HG02588 (cell line): ENCODE measurements around the gene TBC1D22A.
"Not testable (repeated sequence)": the region's sequence is repeated elsewhere in the genome, so short reads cannot be mapped to it uniquely, and the experiment has no call there.

Experiments
- ATAC-seq: cut with Tn5 transposase; IDR thresholded peaks from one replicate; pipeline ENCODE4 v1.9.1; 2021; ENCODE audit warnings: mild to moderate bottlenecking, moderate library complexity; ENCODE audit not compliant: unreplicated experiment

The TBC1D22A gene

DNA sequence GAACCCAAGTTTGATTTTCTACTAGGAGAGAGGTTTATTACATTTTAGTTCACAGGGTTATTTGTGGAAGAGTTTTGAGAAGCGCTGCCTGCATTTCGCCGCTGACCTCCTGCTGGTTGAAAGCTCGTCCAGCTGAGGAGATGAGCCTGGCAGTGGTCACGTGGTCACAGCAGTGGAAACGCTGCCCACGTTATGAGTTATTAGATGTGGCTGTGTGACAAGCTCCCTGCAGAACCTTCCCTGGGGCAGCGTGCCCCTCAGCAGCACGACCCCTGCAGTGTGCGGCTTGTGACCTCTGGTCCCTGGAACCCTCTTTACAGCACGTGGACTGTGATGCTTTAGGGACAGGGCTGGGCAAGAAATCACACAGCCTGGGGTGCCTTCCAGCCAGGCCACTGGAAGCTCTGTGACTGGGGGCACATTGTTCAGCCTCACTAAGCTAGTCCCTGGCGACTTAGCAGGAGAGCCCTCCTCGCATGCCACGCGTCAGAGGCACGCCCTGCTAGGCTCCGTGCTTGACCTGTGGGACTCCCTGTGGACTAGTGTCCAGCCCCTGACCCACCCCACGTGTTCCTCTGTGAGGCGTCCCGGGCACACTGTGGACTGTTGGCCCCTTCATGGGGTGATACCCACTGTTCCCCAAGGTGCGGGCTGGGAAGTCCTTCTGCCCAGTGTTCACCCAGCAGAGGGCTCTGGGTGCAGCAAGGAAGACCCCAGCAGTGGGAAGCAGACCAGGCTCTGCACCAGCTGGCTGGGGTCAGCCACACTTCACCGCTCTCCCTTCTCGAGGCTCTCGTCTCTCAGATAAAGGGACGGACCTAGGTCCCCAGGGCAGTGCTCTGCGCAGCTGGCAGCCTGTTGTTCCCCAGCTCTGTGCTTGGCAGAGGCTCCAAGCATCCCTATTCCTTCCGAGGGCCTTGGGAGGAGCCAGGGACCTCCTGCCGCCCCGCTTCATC lies 349.5 kb downstream of the TBC1D22A start:
- no peak for ATAC-seq

DNA sequence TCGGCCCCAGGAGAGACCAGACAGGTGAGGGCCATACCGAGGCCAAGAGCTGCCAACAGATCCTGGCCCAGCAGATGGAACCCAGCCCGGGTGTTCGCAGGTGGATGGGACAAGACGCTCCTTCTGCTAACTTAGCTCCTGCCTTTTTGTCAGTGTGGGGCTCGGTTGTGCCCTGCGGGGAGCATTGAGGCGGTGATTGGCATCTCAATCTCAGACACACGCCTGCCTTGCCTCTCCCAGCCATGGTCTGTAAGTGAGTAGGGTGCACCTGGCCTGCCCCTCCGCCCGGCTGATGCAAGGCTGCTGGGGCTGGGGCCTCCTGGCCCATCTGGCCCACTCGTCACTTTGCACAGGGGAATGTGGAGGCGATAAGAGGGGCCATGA lies 350.1 kb downstream of the TBC1D22A start:
- no peak for ATAC-seq

DNA sequence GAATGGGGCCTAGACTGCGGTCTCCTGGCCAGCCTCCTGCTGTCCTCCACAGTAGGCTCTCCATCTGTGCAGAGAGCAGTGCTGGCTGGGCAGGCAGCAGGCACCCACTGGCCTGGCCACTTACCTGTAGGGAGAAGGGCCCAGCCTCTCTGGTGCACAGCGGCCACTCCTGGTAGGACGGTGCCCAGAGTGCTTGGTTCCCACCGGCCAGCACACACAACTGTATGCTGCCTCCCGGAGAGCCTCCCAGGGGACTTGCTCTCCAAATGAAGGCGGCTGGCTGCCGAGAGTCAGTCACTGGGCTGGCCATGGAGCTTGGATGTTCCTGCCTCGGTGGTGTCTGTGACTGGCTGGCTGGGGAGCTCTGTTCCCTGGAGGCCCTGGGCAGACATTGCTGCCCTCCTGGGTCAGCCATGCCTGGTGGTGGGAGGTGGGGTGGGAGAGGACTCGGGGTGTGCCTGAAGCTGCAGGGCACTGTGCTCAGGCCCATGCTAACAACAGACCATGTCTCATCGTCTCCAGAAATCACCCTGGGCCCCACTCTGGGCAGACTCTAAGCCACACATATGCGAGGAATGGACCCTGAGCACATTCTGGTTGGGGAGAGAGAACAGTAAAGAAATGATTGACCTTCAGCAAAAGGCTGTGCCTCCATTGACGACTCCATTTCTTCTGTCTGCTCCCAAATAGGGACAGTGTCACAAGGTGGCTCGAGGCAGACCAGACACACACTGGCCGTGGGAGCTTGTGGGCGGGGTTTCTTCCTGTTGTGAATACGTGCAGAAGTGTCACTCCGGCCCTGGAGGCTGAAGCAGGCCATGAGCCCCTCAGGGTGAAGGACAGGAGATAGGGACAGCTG lies 350.8 kb downstream of the TBC1D22A start:
- ATAC-seq = no peak

DNA sequence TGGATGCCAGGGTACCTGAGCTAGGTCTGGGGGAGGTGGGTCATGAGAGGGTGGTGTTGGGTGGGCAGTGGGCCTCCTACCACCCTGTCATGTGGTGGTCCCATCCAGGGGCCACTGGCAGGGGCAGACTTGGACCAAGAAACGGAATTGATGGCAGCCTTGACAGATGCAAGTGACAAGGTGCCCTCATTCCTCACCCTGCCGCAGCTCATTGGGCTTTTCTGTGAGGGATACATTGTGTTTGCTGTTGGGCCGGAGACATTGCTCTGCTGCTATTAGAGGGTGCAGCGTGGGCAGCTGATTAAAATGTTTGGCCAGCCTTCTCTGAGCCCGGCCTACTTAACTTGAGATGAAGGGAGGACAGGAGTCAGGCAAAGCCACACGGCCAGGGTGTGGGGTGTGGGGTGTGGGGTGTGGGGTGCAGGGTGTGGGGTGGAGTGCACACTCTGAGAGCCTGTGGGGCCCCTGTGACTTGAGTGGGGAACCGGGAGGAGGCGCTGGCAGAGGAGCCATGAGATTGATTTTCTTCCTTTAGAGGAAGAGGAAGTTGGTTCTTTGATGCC lies 351.5 kb downstream of the TBC1D22A start:
- no peak for ATAC-seq

DNA sequence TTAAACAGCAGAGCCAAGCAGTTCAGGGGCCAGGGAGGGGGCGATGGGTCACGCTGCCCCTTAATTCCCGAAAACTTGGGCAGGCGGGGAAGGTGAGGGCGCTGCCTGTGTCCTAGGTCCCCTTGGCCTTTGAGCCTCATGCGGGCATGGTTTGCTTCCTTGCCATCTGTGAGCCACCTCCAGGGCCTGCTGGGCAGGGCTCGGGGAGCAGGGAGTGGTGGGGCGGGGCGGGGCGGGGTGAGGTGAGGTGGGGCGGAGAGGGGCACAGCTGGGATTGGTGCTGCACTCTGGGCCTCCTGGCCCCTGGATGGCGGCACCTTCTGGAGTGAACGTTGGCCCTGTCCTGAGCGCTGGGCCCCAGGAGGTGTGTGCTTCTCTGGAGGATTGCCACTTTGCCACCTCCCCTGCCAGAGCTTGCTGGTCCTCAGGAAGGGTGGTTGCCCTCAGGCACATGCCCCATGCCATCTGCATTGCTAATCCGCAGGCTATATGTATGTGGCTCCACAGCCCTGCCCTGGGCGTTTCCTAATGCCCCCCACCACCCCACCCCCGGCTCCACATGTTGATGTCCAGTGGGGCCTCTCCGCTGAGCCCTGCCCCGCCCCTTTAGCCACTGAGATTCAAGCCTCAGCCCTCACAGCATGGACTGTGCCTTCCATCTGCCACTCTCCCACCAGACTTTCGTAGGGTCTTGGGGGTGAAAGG lies 352.5 kb downstream of the TBC1D22A start:
- ATAC-seq = no peak

DNA sequence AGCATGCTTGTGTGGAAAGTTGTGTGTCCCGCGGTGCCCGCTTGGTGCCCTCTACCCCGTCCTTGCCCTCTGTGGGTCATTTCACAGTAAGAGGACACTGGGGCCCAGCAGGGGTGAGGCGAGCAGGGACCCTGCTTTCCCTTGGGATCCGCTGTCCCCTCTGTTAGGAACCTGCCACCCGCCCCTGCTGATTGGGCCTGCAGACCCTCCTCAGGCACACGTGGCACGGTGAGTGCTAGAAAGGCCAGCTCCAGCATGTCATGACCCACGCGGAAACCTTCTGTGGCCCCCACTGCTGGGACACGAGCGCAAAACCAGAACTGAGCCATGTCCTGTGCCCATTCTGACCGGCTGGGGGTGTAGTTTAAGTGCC lies 353.1 kb downstream of the TBC1D22A start:
- no peak for ATAC-seq

DNA sequence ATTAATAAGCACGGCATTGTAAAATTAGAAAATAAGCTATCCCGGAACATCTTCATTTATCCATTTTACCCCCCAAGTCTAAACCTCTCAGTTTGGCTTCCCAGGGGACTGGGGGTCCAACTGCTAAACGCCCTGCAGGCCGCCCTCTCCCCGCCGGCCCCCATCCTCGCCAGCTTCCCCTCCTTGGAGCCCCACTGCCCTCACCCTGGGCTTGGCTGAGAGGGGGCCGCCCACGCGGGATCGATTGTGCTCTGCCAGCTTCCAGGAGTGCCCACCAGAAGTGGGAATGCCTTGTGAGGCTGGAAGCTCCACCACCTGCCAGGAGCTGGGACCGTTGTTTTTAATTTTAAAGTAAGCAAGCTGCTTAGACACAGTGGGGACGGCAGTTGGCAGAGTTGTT lies 353.5 kb downstream of the TBC1D22A start:
- ATAC-seq = no peak

DNA sequence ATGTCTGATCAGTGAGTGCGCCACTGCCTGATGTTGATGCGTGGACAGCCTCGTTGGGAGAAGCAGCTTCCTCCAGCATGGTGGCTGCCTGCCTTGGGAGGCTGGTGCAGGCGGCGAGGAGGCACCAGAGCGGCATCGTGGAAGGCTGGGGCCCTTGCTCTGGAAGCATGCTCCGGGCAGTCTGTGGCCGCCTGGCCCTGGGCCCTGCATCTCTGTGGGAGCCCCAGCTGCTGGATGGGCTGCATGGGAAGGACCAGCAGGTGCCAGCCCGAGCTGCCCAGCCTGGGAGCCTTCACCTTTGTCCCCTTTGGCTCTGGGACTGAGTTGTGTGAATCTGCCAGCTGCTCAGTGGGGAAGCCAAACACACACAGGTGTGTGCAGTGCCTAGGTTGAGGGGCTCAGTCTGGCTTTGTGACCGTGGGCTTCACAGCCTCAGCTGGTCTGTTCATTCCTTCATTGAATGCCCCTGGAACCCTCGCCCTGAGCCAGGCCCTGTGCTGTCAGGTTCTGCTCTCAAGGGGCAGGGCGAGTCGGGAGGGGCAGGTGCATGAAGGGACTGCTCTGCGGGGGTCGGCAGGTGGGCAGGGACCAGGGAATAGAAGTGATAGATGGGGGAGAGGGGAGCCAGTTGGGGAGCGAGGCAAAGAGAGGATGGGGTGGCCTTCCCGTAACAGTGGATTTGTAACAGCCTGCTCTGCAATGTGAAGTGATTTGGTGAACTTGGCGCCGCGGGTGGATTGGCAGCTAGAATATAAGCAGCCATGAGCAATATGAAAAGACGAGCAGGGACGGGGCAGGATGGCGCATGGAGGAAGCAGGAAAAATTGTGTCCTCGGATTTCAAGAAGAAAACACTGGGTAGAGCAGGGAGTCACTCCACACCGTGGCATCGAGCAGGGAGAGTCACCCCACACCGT lies 354.2 kb downstream of the TBC1D22A start:
- no peak for ATAC-seq

DNA sequence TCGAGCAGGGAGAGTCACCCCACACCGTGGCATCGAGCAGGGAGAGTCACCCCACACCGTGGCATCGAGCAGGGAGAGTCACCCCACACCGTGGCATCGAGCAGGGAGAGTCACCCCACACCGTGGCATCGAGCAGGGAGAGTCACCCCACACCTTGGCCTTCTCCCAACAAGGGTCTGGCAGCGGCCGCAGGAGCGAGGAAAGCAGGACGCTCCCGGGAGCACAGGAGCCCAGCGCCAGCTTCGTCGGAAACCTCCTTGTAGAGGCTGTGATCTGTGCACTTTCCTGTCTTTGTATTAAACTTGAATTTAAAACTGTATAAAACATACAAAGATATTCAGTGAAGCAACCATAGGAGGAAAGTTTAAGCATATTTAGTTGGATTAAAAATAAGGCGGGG lies 355.0 kb downstream of the TBC1D22A start:
- not testable (repeated sequence) for ATAC-seq

DNA sequence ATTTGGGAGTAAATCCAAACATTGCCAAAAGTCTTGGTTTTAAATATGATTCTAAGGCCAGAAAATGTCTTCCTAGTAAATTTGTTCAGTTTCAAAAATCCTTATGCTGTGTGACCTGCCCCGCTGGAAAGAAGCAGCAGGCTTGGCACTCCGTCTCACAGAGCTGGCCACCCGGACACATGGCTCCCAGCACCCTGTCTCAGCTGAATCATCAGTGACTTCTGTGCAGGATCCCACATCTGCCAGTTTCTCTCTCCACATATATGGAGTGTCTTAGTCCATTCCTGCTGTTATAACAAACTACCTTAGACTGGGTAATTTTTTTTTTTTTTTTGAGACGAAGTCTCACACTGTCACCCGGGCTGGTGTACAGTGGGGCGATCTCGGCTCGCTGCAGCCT lies 356.7 kb downstream of the TBC1D22A start:
- ATAC-seq = no peak

DNA sequence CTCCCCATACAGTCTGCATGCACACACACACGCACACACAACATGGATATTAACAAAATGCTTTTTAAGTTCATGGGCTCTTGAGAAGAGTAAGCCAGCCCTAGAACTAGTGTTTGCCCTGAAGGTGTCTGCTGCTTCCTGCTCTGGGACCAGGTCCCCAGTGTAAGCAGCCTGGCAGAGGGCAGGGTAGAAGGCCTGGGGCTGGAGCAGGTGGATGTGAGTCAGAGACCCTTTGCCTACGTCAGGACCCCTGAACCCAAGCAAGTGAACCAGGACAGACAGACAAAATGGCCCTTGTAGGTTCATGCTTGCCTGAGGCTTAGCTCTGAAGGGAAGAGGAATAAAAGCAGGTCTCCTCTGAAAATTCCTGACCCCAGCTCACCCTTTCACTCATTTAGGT lies 357.9 kb downstream of the TBC1D22A start:
- no peak for ATAC-seq

DNA sequence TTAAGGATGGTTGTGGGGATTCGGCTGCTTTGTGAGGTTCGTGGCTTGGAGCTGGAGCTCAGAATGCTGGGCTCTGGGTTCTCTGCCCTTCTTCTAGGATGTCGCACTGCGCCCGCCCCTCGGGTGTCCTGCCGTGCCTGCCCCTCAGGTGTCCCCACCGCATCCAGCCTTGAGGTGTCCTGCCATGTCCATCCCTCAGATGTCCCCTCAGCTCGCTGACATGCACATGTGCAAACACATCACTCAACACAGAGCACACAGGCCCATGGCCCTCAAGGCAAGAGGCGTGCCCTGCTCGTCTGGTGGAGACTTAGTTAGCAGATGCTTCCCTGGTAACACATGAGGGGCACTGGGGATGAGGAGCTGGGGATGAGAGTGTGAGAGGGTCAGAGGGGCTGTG lies 359.3 kb downstream of the TBC1D22A start:
- ATAC-seq = no peak

DNA sequence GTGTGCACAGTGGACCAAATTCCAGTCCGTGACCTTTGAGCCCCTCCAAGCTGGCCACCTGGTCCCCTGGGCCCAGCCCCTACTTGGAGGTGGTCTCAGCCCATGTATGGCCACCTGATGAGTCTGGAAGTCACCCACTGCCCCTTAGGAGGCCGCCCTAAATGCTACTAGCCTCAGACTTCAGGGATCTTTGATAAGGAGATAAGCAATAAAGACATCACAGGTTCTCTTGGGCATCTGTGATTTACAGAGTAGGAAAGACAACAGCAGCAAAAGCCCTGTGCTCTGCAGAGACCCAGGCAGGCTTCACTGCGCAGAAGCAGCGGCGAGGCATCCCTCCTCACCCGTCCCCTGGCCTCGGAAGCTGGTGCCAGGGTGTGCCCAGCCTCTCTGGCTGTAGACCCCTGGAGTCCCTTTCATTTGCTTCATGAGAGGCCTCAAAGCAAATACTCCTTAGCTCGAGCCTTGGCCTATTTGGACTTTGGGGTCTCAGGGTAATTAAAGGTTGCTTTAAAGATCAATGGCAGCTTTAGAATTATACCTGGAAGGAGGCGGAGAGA lies 360.1 kb downstream of the TBC1D22A start:
- ATAC-seq = no peak

DNA sequence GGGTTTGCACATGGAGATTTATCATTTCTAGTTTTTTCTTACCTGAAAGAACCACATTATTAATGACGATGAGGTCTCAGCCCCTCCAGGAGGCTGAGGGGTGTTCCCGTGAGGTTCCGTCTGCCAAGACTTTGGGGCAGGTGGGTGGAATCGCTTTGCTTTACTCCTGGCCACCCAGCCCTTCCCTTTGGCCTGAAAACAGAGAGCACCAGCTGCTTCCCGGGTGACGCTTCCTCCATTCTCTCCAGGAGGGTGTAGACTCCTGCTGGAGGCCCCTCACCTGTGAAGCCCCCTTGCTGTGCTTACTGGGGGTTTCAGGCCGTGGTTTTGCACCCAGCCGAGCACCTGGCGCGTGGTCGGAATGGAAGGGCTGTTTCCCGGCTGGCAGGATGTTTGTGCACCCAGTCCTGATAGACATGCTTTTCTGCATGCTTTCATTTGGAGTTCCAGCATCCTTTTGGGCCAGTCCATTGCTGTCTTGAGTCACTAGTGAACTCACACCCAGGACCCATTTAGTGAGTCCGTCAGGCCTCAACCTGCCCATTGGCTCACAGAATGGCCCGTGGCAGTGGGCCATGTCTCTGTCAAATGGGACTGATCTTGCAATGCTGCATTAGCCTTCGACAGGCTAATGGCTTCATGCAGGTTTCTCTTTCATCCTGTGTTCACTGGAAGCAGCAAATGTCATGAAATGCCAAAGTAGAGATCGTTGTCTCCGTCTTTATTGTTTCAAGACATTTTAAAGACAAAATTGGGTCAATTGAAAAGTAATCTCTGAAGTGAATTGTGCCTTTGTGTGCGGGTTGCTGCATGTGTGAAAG lies 360.8 kb downstream of the TBC1D22A start:
- no peak for ATAC-seq

DNA sequence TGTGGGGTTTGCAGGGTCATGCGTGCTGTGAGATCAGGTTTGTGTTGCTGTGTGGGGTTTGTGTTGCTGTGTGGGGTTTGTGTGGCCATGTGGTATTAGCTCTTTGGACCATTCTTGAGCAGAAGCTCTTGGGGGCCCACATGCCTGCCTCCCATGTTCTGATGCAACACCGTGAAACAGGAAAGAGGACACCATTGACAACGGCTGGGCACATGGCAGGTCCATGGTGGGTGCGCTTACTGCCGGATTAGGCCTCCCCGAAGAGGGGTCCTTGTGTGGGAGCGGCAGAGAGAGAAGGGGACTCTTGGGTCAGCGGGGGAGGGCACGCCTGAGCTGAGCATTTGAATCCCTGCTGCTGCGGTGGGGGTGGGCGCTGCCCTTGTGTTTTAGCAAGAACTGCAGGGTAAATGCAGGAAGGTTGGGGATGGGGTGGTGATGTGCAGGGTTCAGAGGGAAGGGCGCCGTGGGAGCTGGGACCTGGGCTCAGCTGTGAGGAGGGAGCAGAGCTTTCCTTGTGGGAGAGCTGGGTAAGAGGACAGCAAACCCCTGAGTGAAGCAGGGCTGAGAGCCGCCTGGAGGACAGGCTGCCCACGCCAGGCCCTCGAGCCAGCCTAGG lies 361.5 kb downstream of the TBC1D22A start:
- no peak for ATAC-seq

DNA sequence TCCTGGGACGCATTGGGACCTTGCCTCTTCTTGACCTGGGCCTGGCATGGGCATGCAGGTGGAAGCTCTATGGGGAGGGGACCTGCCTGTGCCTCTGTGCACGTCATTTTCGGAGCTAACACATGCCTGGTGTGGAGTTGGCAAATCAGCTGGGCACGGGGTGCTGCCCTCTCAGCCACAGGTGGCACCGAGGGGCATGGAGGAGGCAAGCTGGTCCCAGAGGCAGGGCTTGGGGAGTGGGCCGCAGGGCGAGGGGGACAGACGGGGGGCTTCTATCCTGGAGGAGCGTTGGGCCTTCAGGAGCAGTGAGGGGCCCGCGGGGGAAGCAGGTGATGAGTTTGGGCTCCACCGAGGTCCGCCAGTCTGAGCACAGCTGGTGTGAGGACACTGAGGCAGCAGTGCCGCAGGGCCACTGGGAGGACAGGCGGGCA lies 362.0 kb downstream of the TBC1D22A start:
- no peak for ATAC-seq

DNA sequence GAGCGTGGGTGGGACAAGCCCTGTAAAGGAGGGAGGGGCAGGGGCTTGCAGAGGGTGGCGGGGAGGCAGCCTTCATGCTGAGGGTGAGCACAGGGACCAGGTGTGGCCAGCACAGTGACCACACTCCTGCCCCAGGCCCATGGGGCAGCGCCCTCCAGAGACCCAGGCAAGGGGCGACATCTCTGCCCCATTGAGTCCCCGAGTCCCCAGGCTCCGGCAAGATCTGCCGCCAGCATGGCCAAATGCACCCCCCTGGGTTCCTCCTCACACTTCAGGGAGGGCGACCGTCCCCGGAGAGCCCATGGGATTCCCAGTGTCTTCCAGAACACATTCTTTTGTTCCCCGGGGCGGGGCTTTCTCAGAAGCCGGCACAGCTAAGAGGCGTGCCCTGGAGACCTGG lies 362.5 kb downstream of the TBC1D22A start:
- ATAC-seq = no peak

DNA sequence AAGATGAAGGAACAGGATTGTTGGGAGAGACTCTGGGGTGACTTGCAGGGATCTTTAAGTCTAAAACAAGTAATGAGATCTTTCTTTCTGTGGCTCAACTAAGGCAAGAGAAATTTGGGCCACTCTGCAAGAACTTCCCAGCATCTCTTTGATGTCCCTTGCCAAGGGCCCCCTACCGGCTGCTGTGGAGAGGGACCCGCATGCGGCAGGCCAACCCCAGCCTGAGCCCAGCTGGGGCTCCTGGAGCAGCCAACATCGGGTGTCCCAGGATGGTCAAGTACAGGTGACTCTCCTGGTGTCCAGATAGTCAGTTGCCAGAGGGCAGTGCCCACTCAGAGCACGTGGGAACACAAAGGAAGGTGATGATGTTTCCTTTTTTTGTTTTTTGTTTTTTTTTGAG lies 363.2 kb downstream of the TBC1D22A start:
- ATAC-seq = no peak
